T-helper 2 cell treated with Interferon-gamma antibody and Interleukin-4, amounts not matched to agents 5 μg/mL and 100 μg/mL, for 36 hours (primary cell): Measurements from ENCODE around the gene DLG1.

Experiments
- DNase-seq: peaks from one replicate; pipeline ENCODE4 v3.0.0; 2021; ENCODE audit warnings: low spot score
- H3K27ac Mint-ChIP-seq: one replicate; pipeline ENCODE4 v1.8.0; 2021; ENCODE audit warnings: mild to moderate bottlenecking, mixed read lengths
- H3K27me3 Mint-ChIP-seq: one replicate; pipeline ENCODE4 v1.8.0; 2021; ENCODE audit warnings: low read depth, mixed read lengths
- H3K36me3 Mint-ChIP-seq: one replicate; pipeline ENCODE4 v1.8.0; 2021; ENCODE audit warnings: low read depth, mixed read lengths
- H3K4me1 Mint-ChIP-seq: one replicate; pipeline ENCODE4 v1.8.0; 2021; ENCODE audit warnings: low read depth, mixed read lengths
- H3K4me3 Mint-ChIP-seq: one replicate; pipeline ENCODE4 v1.8.0; 2022; ENCODE audit warnings: mild to moderate bottlenecking, moderate library complexity, mixed read lengths
- H3K9me3 Mint-ChIP-seq: one replicate; pipeline ENCODE4 v1.8.0; 2021; ENCODE audit warnings: mixed read lengths

The DLG1 gene

GRCh38 chr3:197260491-197261163 lies 37.8 kb downstream of the DLG1 start:
- Mint-ChIP-seq H3K9me3 (no peaks in the 10 kb centered on the region), H3K27me3 (no peaks in the 10 kb centered on the region), H3K36me3 (peaks cover 3% of the 10 kb centered on the region), H3K4me3 (no peak overlapping the region), H3K4me1 (peaks cover 17% of the 10 kb centered on the region), H3K27ac (no peak overlapping the region)
- no peak for DNase-seq

GRCh38 chr3:197259096-197259495 lies 39.3 kb downstream of the DLG1 start:
- H3K27ac Mint-ChIP-seq: no peak overlapping the region
- H3K27me3 Mint-ChIP-seq: no peaks in the 10 kb centered on the region
- H3K4me1 Mint-ChIP-seq: peaks cover 22% of the 10 kb centered on the region
- peaks cover 4% of the 10 kb centered on the region for H3K36me3 Mint-ChIP-seq
- no peak overlapping the region for H3K4me3 Mint-ChIP-seq
- no peaks in the 10 kb centered on the region for H3K9me3 Mint-ChIP-seq
- DNase-seq: no peak

GRCh38 chr3:197258168-197258755 lies 40.1 kb downstream of the DLG1 start:
- H3K36me3 Mint-ChIP-seq: peaks cover 4% of the 10 kb centered on the region
- H3K4me3 Mint-ChIP-seq: no peak overlapping the region
- no peak overlapping the region for H3K27ac Mint-ChIP-seq
- DNase-seq: no peak
- no peaks in the 10 kb centered on the region for H3K27me3 Mint-ChIP-seq
- H3K4me1 Mint-ChIP-seq: peaks cover 28% of the 10 kb centered on the region
- H3K9me3 Mint-ChIP-seq: no peaks in the 10 kb centered on the region

- Mint-ChIP-seq H3K27ac (no peak overlapping the region), H3K4me1 (peaks cover 32% of the 10 kb centered on the region), H3K36me3 (peaks cover 2% of the 10 kb centered on the region), H3K27me3 (no peaks in the 10 kb centered on the region), H3K9me3 (no peaks in the 10 kb centered on the region), H3K4me3 (no peak overlapping the region)
- no peak for DNase-seq
Measured at GRCh38 chr3:197257711-197258110, 40.7 kb downstream of the DLG1 start.

GRCh38 chr3:197256836-197257444 lies 41.5 kb downstream of the DLG1 start:
- no peak overlapping the region for H3K4me3 Mint-ChIP-seq
- H3K4me1 Mint-ChIP-seq: peaks cover 31% of the 10 kb centered on the region
- no peaks in the 10 kb centered on the region for H3K27me3 Mint-ChIP-seq
- no peak overlapping the region for H3K27ac Mint-ChIP-seq
- DNase-seq: no peak
- peaks cover under 1% of the 10 kb centered on the region for H3K9me3 Mint-ChIP-seq
- peaks cover 6% of the 10 kb centered on the region for H3K36me3 Mint-ChIP-seq

GRCh38 chr3:197256104-197256503 lies 42.3 kb downstream of the DLG1 start:
- no peak overlapping the region for H3K27ac Mint-ChIP-seq
- H3K36me3 Mint-ChIP-seq: peaks cover 14% of the 10 kb centered on the region
- peaks cover 9% of the 10 kb centered on the region for H3K9me3 Mint-ChIP-seq
- H3K27me3 Mint-ChIP-seq: no peaks in the 10 kb centered on the region
- no peak overlapping the region for H3K4me3 Mint-ChIP-seq
- DNase-seq: no peak
- peaks cover 36% of the 10 kb centered on the region for H3K4me1 Mint-ChIP-seq

- no peak overlapping the region for H3K4me3 Mint-ChIP-seq
Measured at GRCh38 chr3:197253238-197253947, 45.0 kb downstream of the DLG1 start.

GRCh38 chr3:197249542-197249941 lies 48.9 kb downstream of the DLG1 start:
- Mint-ChIP-seq H3K36me3 (peaks cover 68% of the 10 kb centered on the region), H3K4me1 (peaks cover 22% of the 10 kb centered on the region), H3K9me3 (peaks cover 49% of the 10 kb centered on the region), H3K4me3 (no peak overlapping the region), H3K27ac (no peak overlapping the region), H3K27me3 (no peaks in the 10 kb centered on the region)
- no peak for DNase-seq

More at GRCh38 chr3:197253238-197253947, 45.0 kb downstream of the DLG1 start:
- H3K9me3 Mint-ChIP-seq: peaks cover 25% of the 10 kb centered on the region
- H3K27me3 Mint-ChIP-seq: no peaks in the 10 kb centered on the region
- H3K36me3 Mint-ChIP-seq: peaks cover 36% of the 10 kb centered on the region
- DNase-seq: peak; percentile 32
- H3K4me1 Mint-ChIP-seq: peaks cover 26% of the 10 kb centered on the region
- H3K27ac Mint-ChIP-seq: peak overlapping the region; percentile 58

GRCh38 chr3:197248341-197248740 lies 50.1 kb downstream of the DLG1 start:
- Mint-ChIP-seq H3K4me3 (no peak overlapping the region), H3K27me3 (no peaks in the 10 kb centered on the region), H3K4me1 (peaks cover 12% of the 10 kb centered on the region), H3K27ac (no peak overlapping the region), H3K9me3 (peaks cover 59% of the 10 kb centered on the region), H3K36me3 (peaks cover 80% of the 10 kb centered on the region)
- DNase-seq: no peak

- Mint-ChIP-seq H3K9me3 (peaks cover 81% of the 10 kb centered on the region), H3K27me3 (no peaks in the 10 kb centered on the region), H3K36me3 (peaks cover 90% of the 10 kb centered on the region)
Measured at GRCh38 chr3:197244751-197245150, 53.7 kb downstream of the DLG1 start.

GRCh38 chr3:197242784-197243432 lies 55.5 kb downstream of the DLG1 start:
- H3K4me3 Mint-ChIP-seq: no peak overlapping the region
- H3K4me1 Mint-ChIP-seq: peaks cover 25% of the 10 kb centered on the region
- H3K27me3 Mint-ChIP-seq: no peaks in the 10 kb centered on the region
- DNase-seq: no peak
- H3K27ac Mint-ChIP-seq: no peak overlapping the region
- H3K9me3 Mint-ChIP-seq: peaks cover 64% of the 10 kb centered on the region
- H3K36me3 Mint-ChIP-seq: peaks cover 79% of the 10 kb centered on the region

More at GRCh38 chr3:197244751-197245150, 53.7 kb downstream of the DLG1 start:
- Mint-ChIP-seq H3K4me1 (peaks cover 10% of the 10 kb centered on the region), H3K27ac (no peak overlapping the region), H3K4me3 (no peak overlapping the region)
- DNase-seq: no peak

- peaks cover 56% of the 10 kb centered on the region for H3K9me3 Mint-ChIP-seq
- no peak overlapping the region for H3K27ac Mint-ChIP-seq
- DNase-seq: no peak
- no peak overlapping the region for H3K4me3 Mint-ChIP-seq
- H3K4me1 Mint-ChIP-seq: peaks cover 25% of the 10 kb centered on the region
- H3K36me3 Mint-ChIP-seq: peaks cover 65% of the 10 kb centered on the region
- no peaks in the 10 kb centered on the region for H3K27me3 Mint-ChIP-seq
Measured at GRCh38 chr3:197241173-197241572, 57.2 kb downstream of the DLG1 start.

- H3K9me3 Mint-ChIP-seq: peaks cover 48% of the 10 kb centered on the region
- DNase-seq: no peak
- no peaks in the 10 kb centered on the region for H3K27me3 Mint-ChIP-seq
- H3K4me3 Mint-ChIP-seq: no peak overlapping the region
- peaks cover 25% of the 10 kb centered on the region for H3K4me1 Mint-ChIP-seq
- H3K36me3 Mint-ChIP-seq: peaks cover 65% of the 10 kb centered on the region
- no peak overlapping the region for H3K27ac Mint-ChIP-seq
Measured at GRCh38 chr3:197239857-197240256, 58.6 kb downstream of the DLG1 start.
